Endothelial cell of umbilical vein (primary cell): Measurements from ENCODE around the gene ZNF786. TPM values are rescaled to one million over a fixed set of nuclear protein-coding genes. Genes with fewer than 3 reads are reported as not detected.
A peak's percentile ranks its signal among the peaks of the same experiment; 100 is the strongest.

Experiments used
- BruUV-seq: library from RNA; stranded (reverse); fragments of 400-500 nt; replicated peaks from 2 replicates; lab custom pipeline; 2021; lab: Mats Ljungman, UMichigan
- CTCF ChIA-PET: fragments of 300-600, 350-600 bp; sonication (Branson Sonifier 250); formaldehyde crosslinking; loops from one replicate; lab custom pipeline; 2021; ENCODE audit warnings: antibody characterized with exemption, inconsistent platforms; lab: Charles Lee
- POLR2A ChIA-PET: fragments of 300-600, 350-600 bp; sonication (Branson Sonifier 250); formaldehyde crosslinking; loops from one replicate; lab custom pipeline; 2021; ENCODE audit warnings: antibody characterized with exemption, inconsistent platforms; lab: Charles Lee
- DNase-seq: peaks from one replicate; pipeline ENCODE4 v3.0.0-alpha.2; 2011; ENCODE audit warnings: low read depth, low spot score
- FAIRE-seq: peaks from 2 replicates; lab custom pipeline; 2011; peaks lifted over from hg19 to GRCh38; lab: Jason Lieb, UNC
- H2AFZ ChIP-seq: 2 replicates; pipeline ENCODE4 v1.6.0; 2012; ENCODE audit warnings: low read depth, low read length, control low read depth, inconsistent platforms
- H3K27ac ChIP-seq: 2 replicates; pipeline ENCODE4 v1.5.1; 2011; ENCODE audit warnings: low read depth, mild to moderate bottlenecking, control low read depth, low read length, moderate library complexity; ENCODE audit not compliant: insufficient read depth
- H3K27me3 ChIP-seq, 2 experiments: 2 replicates each; pipeline versions ENCODE4 v1.6.0 to v1.6.1; 2011; ENCODE audit warnings: low read length in 2 of 2, mixed read lengths in 1 of 2; ENCODE audit not compliant: control insufficient read depth in 2 of 2, insufficient read depth in 2 of 2
- H3K36me3 ChIP-seq, 2 experiments: 2 replicates in 1 of 2; 3 replicates in 1 of 2; pipeline ENCODE4 v1.5.1; 2011; ENCODE audit warnings: low read length in 2 of 2, mild to moderate bottlenecking in 1 of 2, moderate library complexity in 1 of 2; ENCODE audit not compliant: control insufficient read depth in 2 of 2, insufficient read depth in 2 of 2; ENCODE audit errors: extremely low read depth in 1 of 2
- H3K4me1 ChIP-seq: 3 replicates; pipeline ENCODE4 v1.5.1; 2011; ENCODE audit warnings: mild to moderate bottlenecking, low read length; ENCODE audit not compliant: control insufficient read depth, insufficient read depth; ENCODE audit errors: extremely low read depth
- H3K4me2 ChIP-seq: 2 replicates; pipeline ENCODE4 v1.6.1; 2011; ENCODE audit warnings: low read length, control low read depth, mixed read lengths; ENCODE audit not compliant: insufficient read depth
- H3K4me3 ChIP-seq, 3 experiments: fragments of 200-600 bp in 1 of 3; sonication (generic), shearing (Covaris generic) in 1 of 3; replicated peaks in 1 of 3; 2 replicates each; pipeline ENCODE4 v1.5.1; 2011 to 2016; ENCODE audit warnings: control low read depth in 3 of 3, low read length in 3 of 3, mild to moderate bottlenecking in 2 of 3, inconsistent platforms in 1 of 3, low read depth in 1 of 3, moderate library complexity in 1 of 3; ENCODE audit not compliant: insufficient read depth in 1 of 3
- H3K79me2 ChIP-seq: 2 replicates; pipeline ENCODE4 v1.6.0; 2012; ENCODE audit warnings: low read length, inconsistent platforms; ENCODE audit not compliant: control insufficient read depth, insufficient read depth
- H3K9ac ChIP-seq: replicated peaks from 2 replicates; pipeline ENCODE3; 2011; ENCODE audit warnings: low read length, control low read depth; ENCODE audit not compliant: insufficient read depth; ENCODE audit errors: extremely low read depth
- H3K9me1 ChIP-seq: replicated peaks from 3 replicates; pipeline ENCODE4 v1.6.0; 2011; ENCODE audit warnings: mild to moderate bottlenecking, low read length; ENCODE audit not compliant: control insufficient read depth, insufficient read depth; ENCODE audit errors: extremely low read depth
- H3K9me3 ChIP-seq: replicated peaks from 2 replicates; pipeline ENCODE4 v1.5.1; 2012; ENCODE audit warnings: low read length, inconsistent platforms; ENCODE audit not compliant: control insufficient read depth, insufficient read depth
- H4K20me1 ChIP-seq: replicated peaks from 2 replicates; pipeline ENCODE3; 2011; ENCODE audit warnings: mild to moderate bottlenecking, low read length; ENCODE audit not compliant: control insufficient read depth, insufficient read depth; ENCODE audit errors: extremely low read depth
- EZH2 ChIP-seq: IDR thresholded peaks from 2 replicates; pipeline ENCODE4 v1.6.1; 2012; ENCODE audit warnings: borderline replicate concordance, low read depth, mild to moderate bottlenecking, moderate library complexity, low read length, inconsistent platforms; ENCODE audit not compliant: severe bottlenecking
- FOS ChIP-seq: IDR thresholded peaks from 2 replicates; pipeline ENCODE4 v1.6.1; 2011; ENCODE audit warnings: mild to moderate bottlenecking, low read length, moderate library complexity, borderline replicate concordance; ENCODE audit not compliant: insufficient read depth
- GATA2 ChIP-seq: IDR thresholded peaks from 2 replicates; pipeline ENCODE4 v1.7.0; 2011; ENCODE audit warnings: low read depth, mild to moderate bottlenecking, moderate library complexity, mixed read lengths, low read length; ENCODE audit not compliant: insufficient read length, insufficient read depth
- JUN ChIP-seq: IDR thresholded peaks from 2 replicates; pipeline ENCODE4 v1.6.1; 2011; ENCODE audit warnings: borderline replicate concordance, low read depth; ENCODE audit not compliant: insufficient read length, insufficient read depth
- MYC ChIP-seq: IDR thresholded peaks from one replicate; pipeline ENCODE4 v1.6.1; 2011; ENCODE audit warnings: mild to moderate bottlenecking, low read depth, low read length
- POLR2A ChIP-seq: IDR thresholded peaks from 2 replicates; pipeline ENCODE4 v1.6.1; 2012; ENCODE audit warnings: low read depth, mild to moderate bottlenecking, control low read depth, low read length
- POLR2AphosphoS5 ChIP-seq: IDR thresholded peaks from 2 replicates; pipeline ENCODE4 v1.6.1; 2012; ENCODE audit warnings: low read depth, mild to moderate bottlenecking, control low read depth, low read length, moderate library complexity; ENCODE audit not compliant: insufficient read depth
- dilution Hi-C: fragments of 300-500 bp; cut with MboI; formaldehyde crosslinking; loops from one replicate; pipeline ENCODE4 v1.15.0; 2019; ENCODE audit warnings: low sequenced_read_pairs; ENCODE audit not compliant: extremely low pct_ligation_motif_present
- intact Hi-C: fragments of 100-400 bp; cut with micrococcal nuclease; formaldehyde crosslinking; loops from one replicate; pipeline ENCODE4 v1.10.0; 2022
- polyA plus RNA-seq, 4 experiments: library from polyadenylated mRNA; depleted of rRNA in 3 of 4; stranded (reverse) in 3 of 4; unstranded in 1 of 4; fragments of >200 nt; gene quantifications; 2 replicates each; pipeline versions ENCODE4 v1.2.1 to v1.2.3, GENCODE V29; 2011 to 2012; ENCODE audit warnings: missing spikeins in 1 of 4
- total RNA-seq: library from RNA; stranded (reverse); gene quantifications from 2 replicates; pipeline ENCODE4 v1.2.3, GENCODE V29; 2021
- TF ChIP-seq, protein P1 (sequence below), 2 donors: IDR thresholded peaks; 1 replicate in 1 of 2; 2 replicates in 1 of 2; pipeline ENCODE4 v1.5.1; 2011; ENCODE audit warnings: low read length in 2 of 2, mild to moderate bottlenecking in 2 of 2, moderate library complexity in 2 of 2, control low read depth in 1 of 2, inconsistent platforms in 1 of 2, low read depth in 1 of 2; ENCODE audit not compliant: insufficient read depth in 1 of 2; ENCODE audit errors: extremely low read depth in 1 of 2
- TF ChIP-seq, protein P2 (sequence below): IDR thresholded peaks from 2 replicates; pipeline ENCODE4 v1.6.1; 2011; ENCODE audit not compliant: insufficient read depth, insufficient read length

The ZNF786 gene
- total and polyA plus RNA-seq, 2 donors (not counting 3 experiments of a cell fraction or from before 2014, with no cell fraction given) = 2.8 to 5.9 TPM

DNA sequence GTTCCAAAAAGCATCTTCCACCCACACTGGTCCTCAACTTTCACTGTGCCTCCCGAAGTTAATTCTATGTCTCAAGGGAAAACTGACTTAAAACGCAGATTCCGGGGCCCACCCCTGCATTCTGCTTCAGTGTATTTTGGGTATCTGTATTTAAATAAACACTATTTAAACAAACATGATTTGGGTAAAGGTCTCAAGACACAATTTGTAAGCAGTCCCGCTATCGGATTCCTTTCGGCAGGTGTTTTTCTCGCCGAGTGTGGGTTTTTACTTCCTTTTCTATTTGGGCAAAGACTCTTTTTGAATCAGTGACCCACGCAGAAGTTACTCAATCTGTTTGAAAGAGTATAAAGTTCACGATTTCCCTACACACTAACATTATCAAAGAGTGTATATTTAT, 63.5 kb downstream of the ZNF786 start:
- intact Hi-C loops (loop anchor here (5.0 to 10.0 kb wide), 2 partner anchors 120 to 468 kb away; partner anchors contain the start of genes ZNF398 and ZNF746), dilution Hi-C loops (no loop called here)
- no peaks in the 10 kb centered on the region for H3K9me1 ChIP-seq
- H3K4me2 ChIP-seq = peak overlapping the region; percentile 86
- TF ChIP-seq JUN = no peak
- TF ChIP-seq GATA2 = no peak
- no peak for TF ChIP-seq POLR2AphosphoS5
- TF ChIP-seq POLR2A = no peak
- no peak for TF ChIP-seq MYC
- TF ChIP-seq, protein P1, sequence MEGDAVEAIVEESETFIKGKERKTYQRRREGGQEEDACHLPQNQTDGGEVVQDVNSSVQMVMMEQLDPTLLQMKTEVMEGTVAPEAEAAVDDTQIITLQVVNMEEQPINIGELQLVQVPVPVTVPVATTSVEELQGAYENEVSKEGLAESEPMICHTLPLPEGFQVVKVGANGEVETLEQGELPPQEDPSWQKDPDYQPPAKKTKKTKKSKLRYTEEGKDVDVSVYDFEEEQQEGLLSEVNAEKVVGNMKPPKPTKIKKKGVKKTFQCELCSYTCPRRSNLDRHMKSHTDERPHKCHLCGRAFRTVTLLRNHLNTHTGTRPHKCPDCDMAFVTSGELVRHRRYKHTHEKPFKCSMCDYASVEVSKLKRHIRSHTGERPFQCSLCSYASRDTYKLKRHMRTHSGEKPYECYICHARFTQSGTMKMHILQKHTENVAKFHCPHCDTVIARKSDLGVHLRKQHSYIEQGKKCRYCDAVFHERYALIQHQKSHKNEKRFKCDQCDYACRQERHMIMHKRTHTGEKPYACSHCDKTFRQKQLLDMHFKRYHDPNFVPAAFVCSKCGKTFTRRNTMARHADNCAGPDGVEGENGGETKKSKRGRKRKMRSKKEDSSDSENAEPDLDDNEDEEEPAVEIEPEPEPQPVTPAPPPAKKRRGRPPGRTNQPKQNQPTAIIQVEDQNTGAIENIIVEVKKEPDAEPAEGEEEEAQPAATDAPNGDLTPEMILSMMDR (IDR thresholded peaks at IDR 0.05; ENCODE audit: extremely low read depth in 1 of 2, insufficient read depth in 1 of 2, low read depth in 1 of 2, low read length in 2 of 2) = no peak
- TF ChIP-seq, protein P2, sequence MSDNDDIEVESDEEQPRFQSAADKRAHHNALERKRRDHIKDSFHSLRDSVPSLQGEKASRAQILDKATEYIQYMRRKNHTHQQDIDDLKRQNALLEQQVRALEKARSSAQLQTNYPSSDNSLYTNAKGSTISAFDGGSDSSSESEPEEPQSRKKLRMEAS = no peak
- TF ChIP-seq EZH2 = no peak
- TF ChIP-seq FOS = no peak
- no peak overlapping the region for H3K27ac ChIP-seq
- H2AFZ ChIP-seq = no peak overlapping the region
- H3K4me3 ChIP-seq = peak overlapping the region; percentile 62 to 91 (median 80)
- no peak for FAIRE-seq
- BruUV-seq = TSS peak; percentile 38
- H3K79me2 ChIP-seq = peaks cover 57% of the 10 kb centered on the region
- no peaks in the 10 kb centered on the region for H3K27me3 ChIP-seq
- H3K4me1 ChIP-seq = peaks cover 12% of the 10 kb centered on the region
- no peaks in the 10 kb centered on the region for H3K9me3 ChIP-seq
- ChIA-PET POLR2A (interaction anchor here (2.4 kb wide), 1 partner anchor 39 kb away, joined by 7 read pairs; no protein-coding TSS in a partner anchor), CTCF (interaction anchor here (4.9 to 7.6 kb wide), 2 partner anchors 21 to 38 kb away, joined by 40 to 79 read pairs; no protein-coding TSS in a partner anchor)
- peak overlapping the region; percentile 88 for H3K9ac ChIP-seq
- H3K36me3 ChIP-seq = no peaks in the 10 kb centered on the region
- no peaks in the 10 kb centered on the region for H4K20me1 ChIP-seq
- no peak for DNase-seq
